ENCODE data around the gene SERGEF. TPM values are rescaled to one million over a fixed set of nuclear protein-coding genes. Genes with fewer than 3 reads are reported as not detected.
"Not testable (repeated sequence)": the region's sequence is repeated elsewhere in the genome, so short reads cannot be mapped to it uniquely, and the experiment has no call there.

SERGEF gene
- total and polyA plus RNA-seq, 7 donors = 11.1 to 33.1 (median 26.0) TPM

GRCh38 chr11:17901481-17901880 is 111.4 kb downstream of the SERGEF start:
- intact Hi-C loops (cut with DNase I) = no loop called here
- ATAC-seq (no peak), DNase-seq (no peak)
- no peak for TF ChIP-seq CTCF (IDR thresholded peaks at IDR 0.05)
- Histone ChIP-seq H3K9me3 (no peaks in the 10 kb centered on the region), H3K36me3 (ENCODE audit: insufficient read depth in 1 of 2, low read depth in 1 of 2) (no peaks in the 10 kb centered on the region), H3K4me3 (no peak overlapping the region), H3K27ac (no peak overlapping the region), H3K27me3 (ENCODE audit: insufficient read depth in 3 of 3, low read length in 2 of 3) (no peaks in the 10 kb centered on the region), H3K4me1 (no peaks in the 10 kb centered on the region)
- WGBS, 3 donors = 94 to 97% (median 95%) methylated on average over 2 of the region's 2 CpGs

GRCh38 chr11:17898782-17899181 is 114.1 kb downstream of the SERGEF start:
- no peak for TF ChIP-seq CTCF (IDR thresholded peaks at IDR 0.05)
- H3K9me3 ChIP-seq = no peaks in the 10 kb centered on the region
- WGBS, 3 donors = 68 to 72% (median 71%) methylated on average over 3 of the region's 3 CpGs
- DNase-seq (no peak), ATAC-seq (no peak)
- H3K27me3 ChIP-seq (ENCODE audit: insufficient read depth in 3 of 3, low read length in 2 of 3) = no peaks in the 10 kb centered on the region
- no peak overlapping the region for H3K27ac ChIP-seq
- intact Hi-C loops (cut with DNase I) = no loop called here
- H3K36me3 ChIP-seq (ENCODE audit: insufficient read depth in 1 of 2, low read depth in 1 of 2) = no peaks in the 10 kb centered on the region
- H3K4me3 ChIP-seq = no peak overlapping the region
- H3K4me1 ChIP-seq = no peaks in the 10 kb centered on the region

- Histone ChIP-seq H3K4me1 (no peaks in the 10 kb centered on the region), H3K27ac (no peak overlapping the region), H3K36me3 (ENCODE audit: insufficient read depth in 1 of 2, low read depth in 1 of 2) (no peaks in the 10 kb centered on the region), H3K4me3 (no peak overlapping the region), H3K9me3 (no peaks in the 10 kb centered on the region), H3K27me3 (ENCODE audit: insufficient read depth in 3 of 3, low read length in 2 of 3) (no peaks in the 10 kb centered on the region)
- intact Hi-C loops (cut with DNase I) = no loop called here
- no peak for TF ChIP-seq CTCF (IDR thresholded peaks at IDR 0.05)
- 80 to 86% (median 81%) methylated on average over 1 of the region's 1 CpG for WGBS, 3 donors
- ATAC-seq = no peak
- no peak for DNase-seq
These were observed 114.8 kb downstream of the SERGEF start for GRCh38 chr11:17898071-17898470.

GRCh38 chr11:17897495-17897894 is 115.4 kb downstream of the SERGEF start:
- ATAC-seq = no peak
- H3K4me1 ChIP-seq = no peaks in the 10 kb centered on the region
- 93 to 98% (median 97%) methylated on average over 1 of the region's 1 CpG for WGBS, 3 donors

GRCh38 chr11:17896496-17897151 is 116.2 kb downstream of the SERGEF start:
- H3K36me3 ChIP-seq (ENCODE audit: insufficient read depth in 1 of 2, low read depth in 1 of 2); H3K27ac ChIP-seq; H3K4me3 ChIP-seq; intact Hi-C loops (cut with DNase I); ATAC-seq; H3K4me1 ChIP-seq; H3K9me3 ChIP-seq; DNase-seq; H3K27me3 ChIP-seq (ENCODE audit: insufficient read depth in 3 of 3, low read length in 2 of 3): not testable (repeated sequence)
- WGBS, 3 donors = 94 to 99% (median 94%) methylated on average over 4 to 5 of the region's 6 CpGs

More at GRCh38 chr11:17897495-17897894, 115.4 kb downstream of the SERGEF start:
- Histone ChIP-seq H3K36me3 (ENCODE audit: insufficient read depth in 1 of 2, low read depth in 1 of 2) (no peaks in the 10 kb centered on the region), H3K9me3 (no peaks in the 10 kb centered on the region), H3K27ac (no peak overlapping the region), H3K4me3 (no peak overlapping the region), H3K27me3 (ENCODE audit: insufficient read depth in 3 of 3, low read length in 2 of 3) (no peaks in the 10 kb centered on the region)
- no peak for TF ChIP-seq CTCF (IDR thresholded peaks at IDR 0.05)
- intact Hi-C loops (cut with DNase I) = no loop called here
- no peak for DNase-seq
